IgD-negative memory B cell (primary cell): Measurements from ENCODE around the gene TWIST1. TPM values are rescaled to one million over a fixed set of nuclear protein-coding genes. Genes with fewer than 3 reads are reported as not detected.

Source experiments
- H3K27ac Mint-ChIP-seq, 3 donors: one replicate each; pipeline ENCODE4 v1.8.0; 2020 to 2022; ENCODE audit warnings: mild to moderate bottlenecking in 3 of 3, mixed read lengths in 3 of 3, moderate library complexity in 1 of 3
- H3K27me3 Mint-ChIP-seq: one replicate; pipeline ENCODE4 v1.8.0; 2021; ENCODE audit warnings: mixed read lengths
- H3K36me3 Mint-ChIP-seq: one replicate; pipeline ENCODE4 v1.8.0; 2020; ENCODE audit warnings: mild to moderate bottlenecking, mixed read lengths
- H3K4me1 Mint-ChIP-seq, 3 donors: one replicate each; pipeline ENCODE4 v1.8.0; 2020 to 2022; ENCODE audit warnings: mixed read lengths in 3 of 3, mild to moderate bottlenecking in 1 of 3
- H3K4me3 Mint-ChIP-seq, 4 donors: one replicate each; pipeline ENCODE4 v1.8.0; 2020 to 2022; ENCODE audit warnings: mild to moderate bottlenecking in 4 of 4, mixed read lengths in 4 of 4, moderate library complexity in 3 of 4
- H3K9me3 Mint-ChIP-seq, 3 donors: one replicate each; pipeline ENCODE4 v1.8.0; 2020 to 2021; ENCODE audit warnings: mixed read lengths in 3 of 3, mild to moderate bottlenecking in 1 of 3
- polyA plus RNA-seq: library from polyadenylated mRNA; unstranded; fragments of 300-500 nt; fragmentation: Illumina TruSeq; gene quantifications from one replicate; pipeline ENCODE4 v1.2.3, GENCODE V29; 2021

The TWIST1 gene
- polyA plus RNA-seq, 1 donor from 2014 or later = not detected

GRCh38 chr7:19118636-19119371 lies 1.4 kb upstream of the TWIST1 start:
- Mint-ChIP-seq H3K4me1 (peaks cover 0 to 22% (median 3%) of the 10 kb centered on the region in 3 donors), H3K4me3 (peak overlapping the region; percentile 12 to 83 (median 46)), H3K27me3 (peaks cover 59% of the 10 kb centered on the region), H3K36me3 (no peaks in the 10 kb centered on the region), H3K9me3 (peaks cover 0 to 2% (median 0%) of the 10 kb centered on the region in 3 donors), H3K27ac (peak overlapping the region in 1 of 3 donors; percentile 81)

GRCh38 chr7:19117870-19118608 lies 603 bp upstream of the TWIST1 start:
- peak overlapping the region in 1 of 3 donors; percentile 81 for H3K27ac Mint-ChIP-seq
- H3K36me3 Mint-ChIP-seq = no peaks in the 10 kb centered on the region
- peaks cover 0 to 22% (median 3%) of the 10 kb centered on the region in 3 donors for H3K4me1 Mint-ChIP-seq
- peak overlapping the region in 3 of 4 donors; percentile 38 to 83 (median 57) for H3K4me3 Mint-ChIP-seq
- peaks cover 0 to 2% (median 0%) of the 10 kb centered on the region in 3 donors for H3K9me3 Mint-ChIP-seq
- H3K27me3 Mint-ChIP-seq = peaks cover 53% of the 10 kb centered on the region

GRCh38 chr7:19116121-19117090 lies 1.0 kb downstream of the TWIST1 start:
- Mint-ChIP-seq H3K4me1 (peaks cover 0 to 22% (median 5%) of the 10 kb centered on the region in 3 donors), H3K36me3 (no peaks in the 10 kb centered on the region), H3K27me3 (peaks cover 59% of the 10 kb centered on the region), H3K9me3 (peaks cover 0 to 6% (median 0%) of the 10 kb centered on the region in 3 donors), H3K4me3 (peak overlapping the region; percentile 63 to 76 (median 68)), H3K27ac (peak overlapping the region in 2 of 3 donors; percentile 39 to 57)

GRCh38 chr7:19114551-19114855 lies 2.9 kb downstream of the TWIST1 start:
- H3K27me3 Mint-ChIP-seq = peaks cover 57% of the 10 kb centered on the region

GRCh38 chr7:19113855-19114550 lies 3.4 kb downstream of the TWIST1 start:
- peaks cover 61% of the 10 kb centered on the region for H3K27me3 Mint-ChIP-seq
- no peaks in the 10 kb centered on the region for H3K36me3 Mint-ChIP-seq
- H3K4me1 Mint-ChIP-seq = peaks cover 0 to 13% (median 9%) of the 10 kb centered on the region in 3 donors
- peaks cover 0 to 5% (median 0%) of the 10 kb centered on the region in 3 donors for H3K9me3 Mint-ChIP-seq
- peak overlapping the region in 1 of 3 donors; percentile 45 for H3K27ac Mint-ChIP-seq
- no peak overlapping the region for H3K4me3 Mint-ChIP-seq

More at GRCh38 chr7:19114551-19114855, 2.9 kb downstream of the TWIST1 start:
- Mint-ChIP-seq H3K9me3 (peaks cover 0 to 5% (median 0%) of the 10 kb centered on the region in 3 donors), H3K27ac (peak overlapping the region in 1 of 3 donors; percentile 45), H3K4me1 (peaks cover 0 to 13% (median 9%) of the 10 kb centered on the region in 3 donors), H3K36me3 (no peaks in the 10 kb centered on the region), H3K4me3 (no peak overlapping the region)

GRCh38 chr7:19113002-19113350 lies 4.5 kb downstream of the TWIST1 start:
- H3K4me1 Mint-ChIP-seq = peaks cover 2 to 12% (median 10%) of the 10 kb centered on the region in 3 donors
- H3K36me3 Mint-ChIP-seq = no peaks in the 10 kb centered on the region
- peaks cover 0 to 5% (median 0%) of the 10 kb centered on the region in 3 donors for H3K9me3 Mint-ChIP-seq
- peaks cover 60% of the 10 kb centered on the region for H3K27me3 Mint-ChIP-seq
- H3K4me3 Mint-ChIP-seq = peak overlapping the region in 1 of 4 donors; percentile 32
- H3K27ac Mint-ChIP-seq = peak overlapping the region in 1 of 3 donors; percentile 63

GRCh38 chr7:19112274-19113001 lies 5.0 kb downstream of the TWIST1 start:
- peaks cover 0 to 5% (median 0%) of the 10 kb centered on the region in 3 donors for H3K9me3 Mint-ChIP-seq
- no peaks in the 10 kb centered on the region for H3K36me3 Mint-ChIP-seq
- H3K4me1 Mint-ChIP-seq = peaks cover 2 to 17% (median 12%) of the 10 kb centered on the region in 3 donors
- no peak overlapping the region for H3K27ac Mint-ChIP-seq
- peaks cover 65% of the 10 kb centered on the region for H3K27me3 Mint-ChIP-seq
- peak overlapping the region in 1 of 4 donors; percentile 32 for H3K4me3 Mint-ChIP-seq

GRCh38 chr7:19111474-19112273 lies 5.8 kb downstream of the TWIST1 start:
- Mint-ChIP-seq H3K36me3 (no peaks in the 10 kb centered on the region), H3K27me3 (peaks cover 71% of the 10 kb centered on the region), H3K9me3 (peaks cover 0 to 5% (median 0%) of the 10 kb centered on the region in 3 donors), H3K27ac (peak overlapping the region in 2 of 3 donors; percentile 60 to 63), H3K4me3 (peak overlapping the region in 2 of 4 donors; percentile 13 to 73), H3K4me1 (peaks cover 4 to 25% (median 20%) of the 10 kb centered on the region in 3 donors)

- Mint-ChIP-seq H3K36me3 (no peaks in the 10 kb centered on the region), H3K9me3 (peaks cover 0 to 5% (median 0%) of the 10 kb centered on the region in 3 donors), H3K4me3 (peak overlapping the region in 1 of 4 donors; percentile 13), H3K27ac (no peak overlapping the region), H3K27me3 (peaks cover 74% of the 10 kb centered on the region), H3K4me1 (peaks cover 4 to 26% (median 15%) of the 10 kb centered on the region in 3 donors)
These were observed 6.7 kb downstream of the TWIST1 start for GRCh38 chr7:19110776-19111175.

- Mint-ChIP-seq H3K9me3 (peaks cover 0 to 5% (median under 1%) of the 10 kb centered on the region in 3 donors), H3K27me3 (peaks cover 76% of the 10 kb centered on the region), H3K4me3 (peak overlapping the region in 1 of 4 donors; percentile 3), H3K4me1 (peaks cover 4 to 26% (median 15%) of the 10 kb centered on the region in 3 donors), H3K36me3 (no peaks in the 10 kb centered on the region), H3K27ac (peak overlapping the region in 1 of 3 donors; percentile 1)
These were observed 7.3 kb downstream of the TWIST1 start for GRCh38 chr7:19110026-19110730.

GRCh38 chr7:19109000-19109946 lies 8.2 kb downstream of the TWIST1 start:
- Mint-ChIP-seq H3K9me3 (peaks cover 0 to 7% (median 6%) of the 10 kb centered on the region in 3 donors), H3K4me1 (peaks cover 5 to 27% (median 11%) of the 10 kb centered on the region in 3 donors), H3K4me3 (no peak overlapping the region), H3K27ac (peak overlapping the region in 1 of 3 donors; percentile 1), H3K27me3 (peaks cover 75% of the 10 kb centered on the region), H3K36me3 (no peaks in the 10 kb centered on the region)
